Chondrocyte (in vitro differentiated cells): Measurements from ENCODE around the gene FCRLA. TPM values are rescaled to one million over a fixed set of nuclear protein-coding genes. Genes with fewer than 3 reads are reported as not detected.

Experiments used
- DNase-seq: peaks from one replicate; pipeline ENCODE4 v3.0.0; 2021; ENCODE audit warnings: mixed read lengths, low spot score
- H3K27ac Mint-ChIP-seq: one replicate; pipeline ENCODE4 v1.8.0; 2021; ENCODE audit warnings: mild to moderate bottlenecking, moderate library complexity, mixed read lengths; ENCODE audit not compliant: unreplicated experiment
- H3K27me3 Mint-ChIP-seq: 2 replicates; pipeline ENCODE4 v1.8.0; 2021; ENCODE audit warnings: low read depth, mixed read lengths
- H3K36me3 Mint-ChIP-seq: 2 replicates; pipeline ENCODE4 v1.8.0; 2021; ENCODE audit warnings: low read depth, mixed read lengths
- H3K4me1 Mint-ChIP-seq: 2 replicates; pipeline ENCODE4 v1.8.0; 2021; ENCODE audit warnings: low read depth, mild to moderate bottlenecking, mixed read lengths
- H3K4me3 Mint-ChIP-seq: one replicate; pipeline ENCODE4 v1.8.0; 2021; ENCODE audit warnings: mild to moderate bottlenecking, moderate library complexity, mixed read lengths; ENCODE audit not compliant: unreplicated experiment
- H3K9me3 Mint-ChIP-seq: 2 replicates; pipeline ENCODE4 v1.8.0; 2021; ENCODE audit warnings: low read depth, mixed read lengths
- CTCF ChIP-seq: fragments of 200-600 bp; sonication (generic); IDR thresholded peaks from 2 replicates; pipeline ENCODE4 v1.5.0; 2021; ENCODE audit warnings: antibody characterized with exemption, mild to moderate bottlenecking, moderate library complexity
- total RNA-seq: library from RNA; stranded (reverse); gene quantifications from 3 replicates; pipeline ENCODE4 v1.2.1, GENCODE V29; 2021

The FCRLA gene
- total RNA-seq, 1 donor from 2014 or later, result not detected

GRCh38 chr1:161707503-161707902 is 474 bp downstream of the FCRLA start:
- no peak for TF ChIP-seq CTCF
- H3K27ac Mint-ChIP-seq, result no peak overlapping the region
- peaks cover 4% of the 10 kb centered on the region for H3K27me3 Mint-ChIP-seq
- no peak overlapping the region for H3K4me3 Mint-ChIP-seq
- H3K9me3 Mint-ChIP-seq, result no peaks in the 10 kb centered on the region
- H3K4me1 Mint-ChIP-seq, result no peaks in the 10 kb centered on the region
- DNase-seq, result no peak
- no peaks in the 10 kb centered on the region for H3K36me3 Mint-ChIP-seq

GRCh38 chr1:161709373-161709772 is 2.3 kb downstream of the FCRLA start:
- Mint-ChIP-seq H3K27ac (no peak overlapping the region), H3K4me3 (no peak overlapping the region)

GRCh38 chr1:161710560-161710959 is 3.5 kb downstream of the FCRLA start:
- peaks cover 14% of the 10 kb centered on the region for H3K27me3 Mint-ChIP-seq
- peak overlapping the region; percentile 15 for H3K27ac Mint-ChIP-seq
- no peaks in the 10 kb centered on the region for H3K36me3 Mint-ChIP-seq
- no peak overlapping the region for H3K4me3 Mint-ChIP-seq
- no peak for DNase-seq
- no peaks in the 10 kb centered on the region for H3K4me1 Mint-ChIP-seq
- no peaks in the 10 kb centered on the region for H3K9me3 Mint-ChIP-seq
- no peak for TF ChIP-seq CTCF

More at GRCh38 chr1:161709373-161709772, 2.3 kb downstream of the FCRLA start:
- Mint-ChIP-seq H3K9me3 (no peaks in the 10 kb centered on the region), H3K4me1 (no peaks in the 10 kb centered on the region), H3K36me3 (no peaks in the 10 kb centered on the region), H3K27me3 (peaks cover 4% of the 10 kb centered on the region)
- no peak for DNase-seq
- no peak for TF ChIP-seq CTCF

GRCh38 chr1:161718559-161719324 is 11.7 kb downstream of the FCRLA start:
- no peak for DNase-seq
- Mint-ChIP-seq H3K27ac (no peak overlapping the region), H3K36me3 (no peaks in the 10 kb centered on the region), H3K4me1 (peaks cover 5% of the 10 kb centered on the region), H3K27me3 (peaks cover 23% of the 10 kb centered on the region), H3K9me3 (no peaks in the 10 kb centered on the region), H3K4me3 (no peak overlapping the region)
- no peak for TF ChIP-seq CTCF

GRCh38 chr1:161719325-161719611 is 12.2 kb downstream of the FCRLA start:
- Mint-ChIP-seq H3K27me3 (peaks cover 23% of the 10 kb centered on the region), H3K4me3 (no peak overlapping the region), H3K9me3 (no peaks in the 10 kb centered on the region), H3K27ac (no peak overlapping the region), H3K4me1 (peaks cover 5% of the 10 kb centered on the region), H3K36me3 (no peaks in the 10 kb centered on the region)
- no peak for DNase-seq
- TF ChIP-seq CTCF, result no peak
